GM18907 (cell line): ENCODE results near the gene FRMD1.

Experiments used
- ATAC-seq: cut with Tn5 transposase; IDR thresholded peaks from one replicate; pipeline ENCODE4 v1.9.1; 2021; ENCODE audit warnings: mild to moderate bottlenecking, moderate library complexity; ENCODE audit not compliant: unreplicated experiment

The FRMD1 gene

DNA sequence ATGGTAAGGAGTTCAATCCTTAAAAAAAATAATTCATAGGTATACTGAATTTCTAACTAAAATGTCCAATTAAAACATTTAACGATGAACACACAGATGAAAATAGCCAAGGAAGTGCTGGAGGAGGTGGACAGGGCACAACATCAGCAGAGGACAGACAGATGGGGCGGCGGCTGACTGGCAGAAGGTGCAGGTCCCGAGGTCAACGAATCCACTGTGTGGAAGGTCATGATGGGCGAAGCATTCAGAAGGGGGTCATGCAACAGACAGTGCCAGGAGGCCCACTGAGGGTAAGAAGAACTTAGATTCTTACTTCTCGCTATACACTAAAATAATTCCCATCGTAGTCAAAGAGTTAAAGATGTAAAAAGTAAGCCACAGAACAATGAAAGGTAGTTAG, 34.2 kb upstream of the FRMD1 start:
- ATAC-seq = no peak

DNA sequence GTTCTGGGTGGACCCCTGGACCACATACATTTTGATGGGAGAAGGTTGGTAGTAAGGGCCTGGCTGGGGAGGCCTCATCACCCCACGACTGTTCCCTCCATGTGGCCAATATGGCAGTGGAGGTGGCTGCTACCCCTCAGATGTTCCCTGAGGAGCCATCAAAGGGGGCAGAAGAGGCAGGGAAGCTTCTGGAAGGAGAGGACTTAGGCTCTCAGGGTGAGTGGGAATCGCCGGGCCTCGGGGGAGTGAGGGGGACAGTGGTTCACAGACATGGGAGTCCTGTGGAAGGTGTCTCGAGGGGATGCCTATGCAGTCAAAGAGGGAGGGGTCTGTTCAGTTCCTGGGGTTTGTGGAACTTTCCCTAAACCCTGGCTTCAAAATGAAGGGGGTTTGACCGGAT, 32.9 kb upstream of the FRMD1 start:
- ATAC-seq = no peak

DNA sequence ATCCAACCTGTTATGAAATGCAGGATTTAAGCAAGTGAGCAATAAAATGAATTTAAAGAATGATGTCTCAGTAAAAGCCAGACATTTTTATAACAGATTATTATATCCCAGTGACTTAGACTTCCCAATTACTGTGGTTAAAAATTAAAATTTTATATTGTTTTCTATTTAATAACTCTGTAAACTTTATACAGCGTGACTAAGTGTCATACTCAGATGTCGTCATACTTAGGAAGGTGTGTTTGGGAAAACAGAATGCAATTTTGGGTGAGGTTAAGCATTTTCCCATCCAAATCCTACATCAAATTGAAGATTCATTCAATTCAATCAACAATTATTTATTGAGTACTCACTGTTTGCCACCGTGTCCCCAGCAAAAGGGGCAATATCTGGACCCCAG, 31.4 kb upstream of the FRMD1 start:
- no peak for ATAC-seq

DNA sequence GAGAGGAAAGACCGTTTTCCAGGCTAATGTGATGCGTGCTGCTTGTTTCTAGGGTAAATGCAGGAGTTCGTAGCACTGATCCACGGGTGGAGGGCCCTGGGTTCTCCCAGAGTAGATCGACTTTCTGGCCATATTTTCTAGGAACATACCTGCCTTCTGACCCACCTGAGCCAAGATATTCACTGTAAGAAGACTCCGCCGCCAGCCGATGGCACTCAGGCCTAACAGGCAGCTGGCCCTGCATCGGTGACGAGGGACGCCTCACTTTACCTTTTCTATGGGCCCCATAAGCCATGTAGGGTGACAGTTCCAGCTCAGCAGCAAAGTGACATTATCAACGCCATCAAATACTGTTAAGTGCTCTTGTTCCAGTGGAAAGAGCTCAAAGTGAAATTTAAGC, 30.2 kb upstream of the FRMD1 start:
- ATAC-seq = no peak

DNA sequence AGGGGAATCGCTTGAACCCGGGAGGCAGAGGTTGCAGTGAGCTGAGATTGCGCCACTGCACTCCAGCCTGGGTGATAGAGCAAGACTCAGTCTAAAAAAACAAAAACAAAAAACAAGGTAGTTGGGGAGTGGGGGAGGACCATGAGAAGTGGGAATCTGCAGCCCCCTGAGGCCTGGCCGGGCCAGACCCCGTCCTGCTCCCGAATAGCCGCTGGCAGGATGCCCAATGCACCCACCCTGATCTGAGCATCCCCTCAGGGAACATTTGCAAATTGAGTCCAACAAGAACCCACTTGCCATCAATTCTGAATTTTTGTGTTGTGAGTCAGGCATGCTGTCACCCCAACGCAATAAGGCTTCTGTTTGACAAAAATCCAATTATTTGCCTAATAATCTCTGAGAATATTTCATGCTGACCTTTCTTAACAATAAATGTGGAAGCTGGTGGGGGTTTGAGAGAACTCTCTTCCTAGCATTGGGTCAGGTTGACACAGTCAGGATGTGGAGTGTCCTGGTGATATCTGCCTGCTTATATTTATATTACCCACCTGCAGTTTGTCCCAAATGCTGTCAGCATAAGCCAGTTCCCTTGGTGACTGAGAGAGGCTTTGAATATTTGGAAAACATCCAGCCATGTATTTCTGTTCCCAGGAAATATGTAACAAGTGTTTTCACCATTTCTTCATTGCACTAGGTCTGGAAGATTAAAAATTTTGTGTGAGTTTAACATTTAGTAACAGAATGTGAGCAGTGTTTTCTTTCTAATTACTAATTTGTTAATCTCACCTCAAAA, 28.4 kb upstream of the FRMD1 start:
- no peak for ATAC-seq

DNA sequence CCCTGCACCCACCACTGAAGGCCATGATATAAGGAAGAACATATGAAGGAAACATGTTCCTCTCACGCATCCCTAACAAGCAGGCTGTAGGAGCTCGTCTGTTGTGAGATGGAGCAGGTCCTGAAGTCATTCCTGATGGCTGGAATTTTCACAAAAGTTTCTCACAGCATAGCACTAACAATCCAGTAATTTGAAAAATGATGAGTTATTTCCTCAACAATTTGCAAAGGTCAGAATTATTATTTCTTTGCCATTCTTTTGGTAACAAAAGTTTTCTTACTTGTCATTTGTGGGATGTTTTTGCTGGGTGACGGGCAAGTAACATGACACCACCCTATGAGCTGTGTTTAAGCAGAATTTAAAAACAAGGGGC, 27.6 kb upstream of the FRMD1 start:
- no peak for ATAC-seq

DNA sequence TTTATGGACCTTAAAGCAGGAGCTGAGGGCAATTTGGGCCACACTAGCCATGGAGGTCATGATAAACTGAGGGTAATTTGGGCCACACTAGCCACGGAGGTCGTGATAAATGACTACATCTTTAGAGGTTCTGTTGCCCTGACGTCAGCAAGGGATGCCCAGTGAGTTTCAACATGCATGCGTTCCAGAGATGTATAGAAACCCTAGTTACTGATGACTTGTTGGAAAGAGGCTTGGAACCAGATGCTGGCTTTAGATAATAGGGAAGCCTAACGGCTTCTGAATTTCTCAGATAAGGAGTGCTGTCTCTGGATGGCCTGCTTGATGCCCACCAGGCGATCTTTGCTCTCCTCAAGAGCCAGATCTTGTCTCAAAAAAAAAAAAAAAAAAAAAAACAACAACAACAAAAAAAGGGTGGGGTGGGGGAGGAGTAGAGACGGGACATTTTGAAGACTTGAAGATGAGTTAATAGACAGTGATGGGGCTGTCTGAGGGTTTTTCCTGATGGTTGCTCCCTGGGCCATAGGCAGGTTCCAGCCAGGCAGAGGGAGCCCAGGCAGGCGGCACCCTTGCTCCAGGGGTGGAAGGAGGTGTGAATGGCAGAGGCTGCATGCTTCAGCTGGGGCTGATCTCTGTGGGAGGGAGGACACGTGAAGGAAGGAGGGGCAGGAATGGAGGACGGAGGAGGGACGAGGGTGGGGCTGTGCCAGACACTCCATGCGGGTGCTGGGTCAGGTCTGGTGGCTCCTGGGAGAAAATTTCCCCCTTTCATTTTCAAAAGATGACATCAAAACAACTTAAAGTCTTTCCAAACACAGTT, 27.0 kb upstream of the FRMD1 start:
- no peak for ATAC-seq

DNA sequence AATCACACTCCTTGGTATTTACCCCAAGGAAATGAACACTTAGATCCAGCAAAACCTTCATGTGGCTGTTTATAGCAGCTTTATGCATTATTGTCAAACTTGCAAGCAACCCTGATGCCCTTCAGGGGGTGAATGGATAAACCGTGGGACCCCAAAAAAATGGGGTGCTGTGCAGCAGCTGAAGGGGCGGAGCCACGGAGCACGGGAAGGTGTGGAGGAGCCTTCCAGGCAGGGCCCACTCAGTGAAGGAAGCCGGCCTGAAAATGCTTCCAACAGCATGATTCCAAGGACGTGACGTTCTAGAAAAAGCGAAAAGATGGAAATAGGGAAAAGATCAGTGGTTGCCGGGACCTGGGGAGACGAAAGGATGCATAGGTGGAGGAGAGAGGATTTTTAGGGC, 25.6 kb upstream of the FRMD1 start:
- ATAC-seq = no peak

DNA sequence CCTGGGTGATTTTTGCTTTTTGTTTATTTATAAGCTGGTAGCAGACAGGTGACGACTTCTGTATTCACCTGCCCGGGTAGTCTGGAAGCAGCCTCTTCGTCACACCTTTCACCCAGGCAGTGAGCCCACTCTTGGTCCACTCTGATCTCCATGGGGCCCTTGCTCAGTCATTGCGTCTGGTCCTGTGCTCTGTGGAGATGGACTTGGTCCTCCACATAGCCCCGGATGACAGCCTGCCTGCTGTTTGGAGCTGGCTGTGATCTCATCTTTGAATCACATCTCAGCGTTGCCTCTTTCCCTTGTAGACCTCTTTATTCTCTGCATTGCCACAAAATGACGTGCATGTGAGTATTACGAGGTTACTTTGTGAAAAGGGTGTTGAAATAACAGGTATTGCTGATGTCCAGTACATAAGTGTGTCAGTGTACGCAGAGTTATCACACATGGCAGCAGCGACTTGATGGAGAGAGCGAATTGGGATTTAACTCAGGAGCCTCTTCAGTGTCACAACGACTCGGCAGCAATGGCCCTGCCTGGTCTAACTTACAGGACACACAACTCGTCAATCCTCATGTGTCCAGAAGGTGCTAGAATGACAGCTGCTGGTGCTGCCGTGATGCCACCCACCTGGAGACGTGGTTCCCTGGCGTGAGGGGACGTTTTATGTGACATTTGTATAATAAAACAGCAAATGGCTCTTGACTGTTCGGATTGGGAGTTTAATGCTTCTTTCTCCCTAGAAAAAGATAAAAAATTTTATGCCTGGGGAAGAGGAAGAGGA, 24.2 kb upstream of the FRMD1 start:
- ATAC-seq = no peak

DNA sequence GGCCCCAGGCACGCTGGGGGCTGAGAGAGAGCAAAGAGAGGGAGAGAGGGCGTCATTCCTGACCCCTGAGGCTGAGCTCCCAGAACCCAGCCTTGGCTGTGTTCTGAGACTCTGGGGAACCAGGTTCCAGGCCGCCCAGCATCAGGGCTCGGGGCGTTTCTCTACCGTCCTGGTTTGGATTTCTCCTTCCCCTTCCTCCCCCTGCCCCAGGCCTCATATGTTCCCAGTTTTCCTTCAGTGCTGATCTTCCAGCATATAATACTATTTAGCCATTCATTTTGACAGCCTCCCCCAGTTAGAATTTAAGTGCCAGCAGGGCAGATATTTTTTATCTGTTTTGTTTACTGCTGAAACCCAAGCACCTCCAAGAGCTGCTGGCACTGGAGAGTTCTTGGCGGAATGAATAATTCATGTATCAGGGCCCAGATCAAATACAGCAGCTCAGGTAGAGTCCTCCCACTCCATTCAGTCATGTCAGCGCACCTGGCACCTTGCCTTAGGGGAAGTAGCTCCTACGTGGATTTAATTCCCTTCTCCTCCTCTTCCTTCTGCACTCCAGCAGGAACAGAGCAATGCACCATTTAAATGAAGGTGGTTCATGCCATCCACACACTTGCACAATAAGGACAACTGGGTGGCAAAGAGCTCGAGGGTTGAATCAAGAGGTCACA, 23.4 kb upstream of the FRMD1 start:
- ATAC-seq = no peak

DNA sequence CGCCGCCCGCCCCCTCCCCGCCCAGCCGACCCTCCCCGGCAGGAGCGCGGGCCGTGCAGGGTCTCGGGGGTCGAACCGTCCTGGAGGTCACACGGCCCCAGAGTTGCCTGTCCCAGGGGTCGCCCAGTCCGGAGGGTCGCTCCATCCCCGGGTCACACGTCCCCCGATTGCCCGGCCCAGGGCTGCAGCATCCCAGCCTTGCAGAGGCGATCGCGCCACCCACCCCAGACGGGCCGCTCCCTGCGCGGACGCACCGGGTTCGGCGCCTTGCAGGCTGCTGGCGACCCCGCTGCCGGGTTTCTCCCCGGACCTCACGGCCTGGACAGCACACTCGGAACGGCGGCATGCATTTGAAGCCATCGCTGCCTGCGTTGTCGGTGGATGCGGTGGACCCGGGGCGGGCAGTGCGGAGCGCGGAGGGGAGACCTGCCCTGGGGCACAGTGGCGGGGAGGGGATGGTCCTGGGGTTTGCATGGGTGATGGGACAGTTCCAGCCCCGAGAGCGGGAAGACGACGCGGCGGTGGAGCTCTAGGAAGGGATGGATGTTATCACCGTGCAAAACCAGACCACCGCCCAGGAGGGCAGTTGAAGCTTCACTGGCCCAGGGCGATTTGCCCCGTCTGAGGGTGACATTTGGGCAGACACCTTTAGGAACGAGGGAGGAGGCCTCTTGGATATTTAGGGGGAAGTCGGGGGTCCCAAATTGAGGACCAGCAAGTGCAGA, 22.7 kb upstream of the FRMD1 start:
- ATAC-seq = no peak

DNA sequence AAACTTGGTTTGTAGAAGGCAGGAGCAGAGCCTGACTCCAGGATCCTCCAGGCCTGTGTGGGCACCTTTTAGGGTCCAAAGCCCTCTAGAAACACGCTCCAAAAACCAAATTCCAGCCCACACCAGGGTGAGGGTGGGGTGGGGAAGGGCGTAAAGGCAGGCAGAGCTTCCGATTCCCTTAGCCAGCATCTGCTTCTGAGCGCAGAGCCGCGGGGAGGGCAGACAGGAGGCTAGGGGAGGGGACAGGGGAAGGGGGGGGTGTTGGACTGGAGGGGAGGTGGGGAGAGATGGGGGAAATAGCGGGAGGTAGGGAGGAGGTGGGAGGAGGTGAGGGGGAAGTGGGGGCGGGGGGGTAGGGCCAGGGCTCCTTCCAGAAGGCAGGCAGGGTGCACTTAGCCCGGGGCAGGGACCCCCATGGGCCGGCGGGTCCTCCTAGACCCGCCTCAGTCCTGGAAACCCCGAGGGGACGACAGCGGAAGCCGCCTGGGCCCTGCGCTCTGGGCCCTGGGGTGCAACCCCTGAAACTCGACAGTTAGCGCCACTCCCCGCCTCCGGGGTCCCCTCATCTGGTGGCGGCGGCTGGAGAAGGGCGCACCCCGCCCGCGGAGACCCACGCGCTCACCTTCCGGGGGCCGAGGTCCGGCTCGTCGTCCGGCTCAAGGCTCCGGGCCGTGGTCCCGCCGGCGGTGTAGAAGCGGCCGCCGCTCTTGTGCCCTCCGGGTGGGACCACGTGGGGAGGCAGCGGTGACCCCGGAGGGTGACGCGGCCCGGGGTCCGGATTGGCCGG, 22.0 kb upstream of the FRMD1 start:
- ATAC-seq = no peak

DNA sequence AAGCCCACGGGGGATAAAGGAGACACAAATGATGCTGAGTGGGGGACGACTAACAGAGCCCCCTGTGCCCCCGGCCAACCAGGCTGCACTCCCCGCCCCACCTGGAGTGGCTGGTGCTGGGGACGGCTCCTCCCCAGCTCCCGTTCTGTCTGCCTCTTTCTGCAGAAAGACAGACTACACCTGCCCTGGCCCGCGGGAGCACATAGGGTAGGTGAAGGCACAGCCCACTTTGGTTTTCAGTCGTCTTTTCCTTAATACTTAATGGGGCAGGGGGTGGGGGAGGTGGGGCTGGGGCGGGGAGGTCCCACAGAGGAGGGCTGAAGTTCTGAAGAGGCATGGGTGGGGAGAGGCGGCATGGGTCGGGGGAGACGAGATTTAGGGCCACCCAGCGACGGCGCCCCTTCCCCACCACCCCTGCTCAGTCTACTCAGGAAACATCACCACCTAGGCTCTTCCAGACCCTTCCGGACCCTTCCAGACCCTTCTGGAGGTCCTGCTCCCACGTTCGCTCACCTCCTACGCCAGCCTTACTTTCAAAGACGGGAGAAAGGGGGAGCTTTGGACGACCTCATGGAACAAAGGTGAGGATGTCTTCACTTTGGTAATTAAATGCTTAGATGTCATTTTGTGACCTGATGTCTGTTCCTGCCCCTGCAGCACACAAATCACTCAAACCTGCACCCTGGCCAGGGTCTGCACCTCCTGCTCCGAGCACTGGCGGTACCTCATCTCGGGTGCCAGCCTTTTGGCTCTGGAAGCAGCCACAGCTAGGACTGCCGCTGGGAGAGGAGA, 21.2 kb upstream of the FRMD1 start:
- no peak for ATAC-seq

DNA sequence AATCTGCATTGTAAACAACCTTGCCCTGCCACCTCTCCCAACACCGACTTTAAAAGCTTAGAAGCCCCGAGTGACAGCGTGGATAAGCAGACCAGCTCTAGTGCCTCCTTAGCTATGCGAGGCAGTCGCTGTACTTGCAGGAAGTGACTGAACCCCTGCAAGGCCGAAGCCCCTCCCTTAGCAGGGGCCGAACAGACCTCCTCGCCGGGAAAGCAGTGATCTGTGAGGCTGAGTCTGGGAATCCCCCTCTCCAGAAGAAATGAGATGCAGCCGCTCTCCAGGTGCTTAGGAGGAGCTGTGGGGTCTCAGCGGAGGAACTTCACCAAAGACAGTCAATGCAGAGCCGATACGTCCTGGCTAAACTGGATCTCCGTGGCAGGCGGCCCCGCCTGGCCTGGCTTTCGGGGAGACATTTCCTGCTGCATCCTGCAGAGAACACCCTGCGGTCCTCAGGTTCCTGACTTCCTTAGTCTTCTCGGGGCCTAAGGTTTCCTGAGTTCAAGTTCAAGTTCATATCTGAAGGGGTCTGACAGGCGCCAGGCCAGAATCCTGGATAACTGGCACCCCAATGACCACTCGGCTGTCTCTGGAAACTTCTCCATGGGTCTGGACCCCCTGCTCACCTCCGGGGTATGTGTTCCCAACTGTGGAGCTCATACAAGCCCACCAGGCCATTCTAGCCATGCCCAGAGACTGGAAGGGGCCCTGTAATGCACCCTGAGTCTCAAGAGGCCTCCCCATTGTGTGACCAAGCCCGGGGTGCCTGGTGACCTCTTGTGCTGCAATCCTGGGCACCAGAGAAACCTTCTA, 20.4 kb upstream of the FRMD1 start:
- no peak for ATAC-seq

DNA sequence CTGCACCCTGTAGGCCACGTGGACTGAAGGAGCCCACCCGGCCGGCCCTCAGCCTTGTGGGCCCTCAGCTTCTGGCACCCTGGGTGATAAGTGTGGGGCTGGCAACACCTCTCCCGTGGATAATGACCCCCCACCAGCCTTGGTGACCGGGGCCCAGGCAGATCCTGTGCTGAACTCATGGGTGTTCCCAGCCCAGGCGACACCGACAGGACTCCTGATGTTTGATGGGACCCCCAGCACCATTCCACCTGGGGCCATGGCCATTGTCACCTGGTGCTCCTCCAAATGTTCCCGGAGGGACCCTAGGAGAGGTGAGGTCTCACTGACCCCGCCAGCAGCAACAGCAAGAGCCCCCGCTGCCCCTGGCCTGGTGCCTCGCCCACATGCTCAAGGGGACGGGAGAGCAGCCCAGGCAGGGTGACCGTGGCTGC, 19.4 kb upstream of the FRMD1 start:
- no peak for ATAC-seq

DNA sequence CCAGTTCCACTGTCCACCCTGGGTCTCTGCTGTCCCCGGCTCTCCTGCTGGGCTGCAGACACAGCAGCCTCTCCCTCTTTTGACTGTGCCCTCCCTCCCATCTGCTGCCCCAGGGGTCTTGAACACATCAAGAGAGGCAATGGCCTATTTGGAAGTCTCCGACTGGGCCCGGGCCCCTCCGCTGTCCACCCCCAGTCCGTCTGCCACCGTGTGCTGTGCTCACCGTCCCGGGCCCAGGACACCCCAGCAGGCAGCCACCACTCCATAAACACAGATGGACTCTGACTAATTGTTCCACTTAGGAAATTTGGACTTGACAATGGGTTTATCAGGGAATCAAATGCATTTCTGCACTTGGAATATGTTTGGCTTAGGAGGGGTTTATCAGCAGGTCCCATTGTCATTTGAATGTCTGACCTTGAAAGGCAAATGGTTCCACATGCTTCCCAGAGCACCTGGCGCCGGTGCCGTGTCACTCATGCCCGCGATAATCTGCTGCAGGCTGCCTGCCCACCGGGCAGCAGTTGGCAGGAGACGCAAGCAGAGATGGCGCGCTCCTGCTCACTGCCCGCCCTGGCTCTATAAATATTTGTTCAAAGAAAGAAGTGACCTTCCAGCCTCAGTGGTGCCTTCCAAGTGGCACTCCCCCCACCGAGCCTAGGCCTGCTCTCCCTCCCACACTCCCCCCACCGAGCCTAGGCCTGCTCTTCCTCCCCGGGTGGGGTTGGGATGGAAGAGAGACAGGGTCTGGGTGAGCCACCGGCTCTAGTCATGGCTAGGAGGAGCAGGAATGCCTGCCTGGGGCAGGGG, 18.8 kb upstream of the FRMD1 start:
- no peak for ATAC-seq

DNA sequence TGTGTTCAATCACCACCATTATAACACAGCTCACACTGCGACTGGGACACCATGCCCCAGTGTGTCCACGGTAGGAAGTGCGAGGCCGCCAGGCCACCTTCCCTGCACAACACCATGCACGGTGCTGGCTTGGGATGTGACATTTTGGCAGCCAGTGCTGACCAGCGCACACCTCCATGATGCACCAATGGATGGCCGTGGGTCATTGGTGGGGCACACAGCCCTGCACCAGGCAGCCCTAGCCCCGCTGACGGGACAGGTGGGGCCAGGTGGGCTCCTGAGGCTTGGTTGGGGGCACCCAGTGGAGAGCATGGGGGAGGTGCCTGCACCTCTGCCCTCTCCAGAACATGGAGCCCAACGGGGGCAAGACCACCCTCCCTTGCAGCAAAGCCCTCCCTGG, 18.2 kb upstream of the FRMD1 start:
- ATAC-seq = no peak
